SK-N-SH (cell line): ENCODE data around the gene HK3. TPM values are rescaled to one million over a fixed set of nuclear protein-coding genes. Genes with fewer than 3 reads are reported as not detected.

Experiments
- CTCF ChIA-PET: fragments of 300-600, 350-600 bp; formaldehyde crosslinking; extraction: SDS; loops from one replicate; lab custom pipeline; 2021; lab: Yijun Ruan, JAX
- POLR2A ChIA-PET: fragments of 350-600 bp; sonication (Branson Sonifier 250); formaldehyde crosslinking; extraction: SDS; loops from one replicate; lab custom pipeline; 2020; ENCODE audit warnings: antibody characterized with exemption, inconsistent platforms; lab: Yijun Ruan, JAX
- DNase-seq: peaks from one replicate; pipeline ENCODE4 v3.0.0; 2012
- H2AFZ ChIP-seq: fragments of 200-600 bp; sonication (generic); 2 replicates; pipeline ENCODE4 v1.8.1; 2016; ENCODE audit warnings: antibody characterized with exemption, mild to moderate bottlenecking, low read depth
- H3F3A ChIP-seq: fragments of 200-600 bp; sonication (generic); replicated peaks from 2 replicates; pipeline ENCODE3; 2016; ENCODE audit warnings: antibody characterized with exemption, mild to moderate bottlenecking; ENCODE audit not compliant: insufficient read depth
- H3K27ac ChIP-seq, 2 experiments: fragments of 200-500 bp in 1 of 2; fragments of 200-600 bp in 1 of 2; sonication (Bioruptor generic) in 1 of 2; sonication (generic), shearing (Covaris generic) in 1 of 2; 2 replicates each; pipeline versions ENCODE4 v1.5.1 to v1.6.1; 2014 to 2016; ENCODE audit warnings: low read depth in 2 of 2, inconsistent platforms in 1 of 2, low read length in 1 of 2, mild to moderate bottlenecking in 1 of 2, mixed read lengths in 1 of 2
- H3K27me3 ChIP-seq: fragments of 200-600 bp; sonication (generic), shearing (Covaris generic); 2 replicates; pipeline ENCODE4 v1.6.1; 2016; ENCODE audit warnings: mixed run types; ENCODE audit not compliant: insufficient read depth
- H3K36me3 ChIP-seq, 2 experiments: fragments of 200-500 bp in 1 of 2; fragments of 200-600 bp in 1 of 2; sonication (Bioruptor generic) in 1 of 2; sonication (generic) in 1 of 2; replicated peaks in 1 of 2; 2 replicates each; pipeline versions ENCODE3 to v1.5.1; 2014 to 2016; ENCODE audit warnings: low read length in 1 of 2, mild to moderate bottlenecking in 1 of 2; ENCODE audit not compliant: insufficient read depth in 2 of 2, control insufficient read depth in 1 of 2
- H3K4me1 ChIP-seq, 2 experiments: fragments of 200-500 bp in 1 of 2; fragments of 200-600 bp in 1 of 2; sonication (Bioruptor generic) in 1 of 2; sonication (generic), shearing (Covaris generic) in 1 of 2; 2 replicates each; pipeline versions ENCODE4 v1.5.1 to v1.6.1; 2014 to 2016; ENCODE audit warnings: low read depth in 1 of 2, low read length in 1 of 2, mixed run types in 1 of 2; ENCODE audit not compliant: insufficient read depth in 2 of 2, control insufficient read depth in 1 of 2
- H3K4me2 ChIP-seq: fragments of 200-600 bp; sonication (generic), shearing (Covaris generic); 2 replicates; pipeline ENCODE4 v1.6.1; 2017; ENCODE audit warnings: mixed run types
- H3K4me3 ChIP-seq, 2 experiments: fragments of 200-500 bp in 1 of 2; fragments of 200-600 bp in 1 of 2; sonication (Bioruptor generic) in 1 of 2; sonication (generic), shearing (Covaris generic) in 1 of 2; 2 replicates each; pipeline versions ENCODE4 v1.5.1 to v1.8.1; 2014 to 2016; ENCODE audit warnings: low read depth in 2 of 2, inconsistent platforms in 1 of 2, low read length in 1 of 2, mild to moderate bottlenecking in 1 of 2, mixed read lengths in 1 of 2, moderate library complexity in 1 of 2
- H3K79me2 ChIP-seq: fragments of 200-600 bp; sonication (generic); 2 replicates; pipeline ENCODE4 v1.8.1; 2017; ENCODE audit warnings: mild to moderate bottlenecking; ENCODE audit not compliant: insufficient read depth
- H3K9ac ChIP-seq: fragments of 200-600 bp; sonication (generic); 2 replicates; pipeline ENCODE4 v1.6.1; 2017; ENCODE audit warnings: mixed run types
- H3K9me2 ChIP-seq: fragments of 200-600 bp; sonication (generic); 2 replicates; pipeline ENCODE4 v1.6.1; 2017; ENCODE audit warnings: mixed run types
- H3K9me3 ChIP-seq: fragments of 200-600 bp; sonication (generic); 2 replicates; pipeline ENCODE4 v1.6.1; 2017; ENCODE audit warnings: mixed run types, mild to moderate bottlenecking, moderate library complexity
- H4K20me1 ChIP-seq: fragments of 200-600 bp; sonication (generic); 2 replicates; pipeline ENCODE4 v1.6.1; 2017; ENCODE audit warnings: mild to moderate bottlenecking, mixed run types; ENCODE audit not compliant: insufficient read depth
- CTCF ChIP-seq: fragments of 200-600 bp; sonication (generic); IDR thresholded peaks from 2 replicates; pipeline ENCODE4 v1.6.1; 2017; ENCODE audit warnings: antibody characterized with exemption, mild to moderate bottlenecking, moderate library complexity
- EP300 ChIP-seq, 2 experiments: IDR thresholded peaks; 2 replicates each; pipeline versions ENCODE4 v1.4.0 to v1.6.1; 2012; ENCODE audit warnings: borderline replicate concordance in 1 of 2, low read depth in 1 of 2, low read length in 1 of 2
- FOXJ3 ChIP-seq: sonication (generic); formaldehyde crosslinking; IDR thresholded peaks from 2 replicates; pipeline ENCODE4 v1.5.1; 2020; ENCODE audit warnings: mild to moderate bottlenecking, missing genetic modification reagents
- IRF3 ChIP-seq: fragments of 150-350 bp; IDR thresholded peaks from 2 replicates; pipeline ENCODE4 v1.6.1; 2016; ENCODE audit warnings: mild to moderate bottlenecking, low read depth, low read length
- MEF2A ChIP-seq: IDR thresholded peaks from 2 replicates; pipeline ENCODE4 v1.4.0; 2012; ENCODE audit warnings: low read depth, borderline replicate concordance
- RAD21 ChIP-seq: IDR thresholded peaks from 2 replicates; pipeline ENCODE4 v1.6.1; 2012; ENCODE audit warnings: mild to moderate bottlenecking, low read length
- TEAD4 ChIP-seq: IDR thresholded peaks from 2 replicates; pipeline ENCODE4 v1.4.0; 2012; ENCODE audit warnings: mild to moderate bottlenecking, borderline replicate concordance; ENCODE audit not compliant: insufficient read depth
- YY1 ChIP-seq: IDR thresholded peaks from 2 replicates; pipeline ENCODE4 v1.4.0; 2012; ENCODE audit warnings: low read depth, mild to moderate bottlenecking
- WGBS: methylation state at CpG from one replicate; pipeline ENCODE4 v1.1.6; 2017; ENCODE audit warnings: low lambda C conversion rate; 5-methylcytosine and 5-hydroxymethylcytosine counted together
- polyA plus RNA-seq, 3 experiments: library from polyadenylated mRNA; depleted of rRNA; stranded (reverse); fragments of >200 nt; gene quantifications; 2 replicates each; pipeline ENCODE4 v1.2.3, GENCODE V29; 2012
- TF ChIP-seq, protein P1 (sequence below): IDR thresholded peaks from 2 replicates; pipeline ENCODE4 v1.4.0; 2012; ENCODE audit warnings: low read depth, borderline replicate concordance

The HK3 gene
- polyA plus RNA-seq, 1 of the 3 experiments (the other 2 are of a cell fraction) = 0.02 TPM

DNA sequence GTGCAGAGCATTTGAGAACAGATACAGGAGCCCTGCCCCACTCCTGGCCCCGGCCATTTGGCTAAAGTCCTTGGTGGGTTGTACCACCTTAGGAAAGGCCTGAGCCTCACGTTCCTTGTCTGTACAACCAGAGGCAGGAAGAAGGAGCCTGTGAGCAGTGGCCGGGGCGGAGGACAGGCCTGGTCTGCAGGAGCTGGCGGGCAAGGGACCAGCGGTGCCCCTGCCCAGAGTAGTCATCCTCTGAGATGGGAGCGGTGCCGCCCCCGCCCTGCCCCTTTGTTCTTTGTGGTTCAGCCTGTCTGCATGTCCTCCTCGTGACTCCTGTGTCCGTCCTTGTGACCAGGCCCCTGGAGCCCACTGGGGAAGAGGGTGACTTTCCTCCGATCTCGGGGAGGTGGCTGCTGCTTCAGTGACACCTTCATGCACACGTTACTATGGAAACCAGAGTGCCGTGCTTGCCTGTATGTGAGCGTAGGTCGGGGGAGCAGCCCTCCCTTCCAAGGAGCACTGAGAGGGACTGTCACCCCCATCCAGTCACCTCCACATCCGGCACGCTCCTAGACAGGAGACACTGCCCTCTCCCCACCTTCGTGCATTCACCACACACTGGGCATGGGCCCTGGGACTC, 45.9 kb downstream of the HK3 start:
- no peaks in the 10 kb centered on the region for H3K9me3 ChIP-seq
- no peak overlapping the region for H3K27ac ChIP-seq
- H3K4me1 ChIP-seq = peaks cover 0 to 16% of the 10 kb centered on the region in 2 experiments; a peak in 1 of 4 replicates
- CTCF ChIA-PET = interaction anchor here (1.4 to 2.2 kb wide), 3 partner anchors 40 to 195 kb away, joined by 3 to 9 read pairs (median 5); no protein-coding TSS in a partner anchor
- DNase-seq = no peak
- no peaks in the 10 kb centered on the region for H4K20me1 ChIP-seq
- no peaks in the 10 kb centered on the region for H3F3A ChIP-seq
- TF ChIP-seq YY1 = no peak
- TF ChIP-seq, protein P1, sequence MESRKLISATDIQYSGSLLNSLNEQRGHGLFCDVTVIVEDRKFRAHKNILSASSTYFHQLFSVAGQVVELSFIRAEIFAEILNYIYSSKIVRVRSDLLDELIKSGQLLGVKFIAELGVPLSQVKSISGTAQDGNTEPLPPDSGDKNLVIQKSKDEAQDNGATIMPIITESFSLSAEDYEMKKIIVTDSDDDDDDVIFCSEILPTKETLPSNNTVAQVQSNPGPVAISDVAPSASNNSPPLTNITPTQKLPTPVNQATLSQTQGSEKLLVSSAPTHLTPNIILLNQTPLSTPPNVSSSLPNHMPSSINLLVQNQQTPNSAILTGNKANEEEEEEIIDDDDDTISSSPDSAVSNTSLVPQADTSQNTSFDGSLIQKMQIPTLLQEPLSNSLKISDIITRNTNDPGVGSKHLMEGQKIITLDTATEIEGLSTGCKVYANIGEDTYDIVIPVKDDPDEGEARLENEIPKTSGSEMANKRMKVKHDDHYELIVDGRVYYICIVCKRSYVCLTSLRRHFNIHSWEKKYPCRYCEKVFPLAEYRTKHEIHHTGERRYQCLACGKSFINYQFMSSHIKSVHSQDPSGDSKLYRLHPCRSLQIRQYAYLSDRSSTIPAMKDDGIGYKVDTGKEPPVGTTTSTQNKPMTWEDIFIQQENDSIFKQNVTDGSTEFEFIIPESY = no peak
- TF ChIP-seq, all 33 proteins: peak for 0
- Histone ChIP-seq H3K9me2 (no peaks in the 10 kb centered on the region), H3K36me3 (no peaks in the 10 kb centered on the region), H3K4me3 (no peak overlapping the region), H3K9ac (no peak overlapping the region), H3K4me2 (no peak overlapping the region), H3K79me2 (no peaks in the 10 kb centered on the region), H2AFZ (no peak overlapping the region), H3K27me3 (no peaks in the 10 kb centered on the region)
- POLR2A ChIA-PET = no interaction called here
- WGBS = 66% methylated on average over 11 of the region's 20 CpGs

DNA sequence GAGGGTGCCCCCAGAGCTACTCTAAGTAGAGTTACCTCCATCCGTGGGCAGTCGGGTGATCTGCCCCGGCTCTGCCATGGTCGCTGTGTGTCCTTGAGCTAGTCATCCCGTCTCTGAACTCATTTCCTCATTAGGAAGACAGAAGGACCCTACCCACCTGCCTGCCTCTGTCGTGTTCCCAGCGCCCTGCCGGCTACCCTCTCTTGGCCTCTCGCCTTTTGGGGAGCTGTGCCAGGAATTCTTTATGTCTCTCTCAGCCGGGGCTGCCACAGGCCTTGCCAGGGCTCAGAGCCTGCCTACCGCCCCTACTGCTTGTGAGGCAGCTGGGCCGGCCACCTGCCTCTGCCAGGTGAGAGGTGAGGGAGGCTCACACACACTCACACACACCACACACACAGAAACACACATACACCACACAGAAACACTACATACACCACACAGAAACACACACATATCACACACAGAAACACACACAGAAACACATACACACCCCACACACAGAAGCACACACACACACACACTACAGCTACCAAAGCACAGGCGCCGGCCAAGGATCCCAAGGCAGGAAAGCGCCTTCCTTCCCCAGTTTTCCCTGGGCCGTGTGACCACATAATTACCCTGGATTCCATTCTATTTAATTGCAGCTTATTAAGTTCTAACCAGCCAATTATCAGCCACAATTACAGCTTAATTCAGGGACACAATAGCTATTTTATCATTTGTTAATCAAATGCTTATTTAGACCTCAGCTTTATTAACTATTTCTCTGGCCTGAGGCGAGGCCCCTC, 47.1 kb downstream of the HK3 start:
- Histone ChIP-seq H3K36me3 (no peaks in the 10 kb centered on the region), H3K9me2 (no peaks in the 10 kb centered on the region), H2AFZ (no peak overlapping the region), H3K27me3 (no peaks in the 10 kb centered on the region), H3K4me2 (no peak overlapping the region), H3K27ac (no peak overlapping the region), H3K4me3 (no peak overlapping the region), H3K9ac (no peak overlapping the region), H3K9me3 (no peaks in the 10 kb centered on the region), H3K4me1 (peaks cover 0 to 18% of the 10 kb centered on the region in 2 experiments; a peak in 1 of 4 replicates), H3K79me2 (no peaks in the 10 kb centered on the region), H3F3A (no peaks in the 10 kb centered on the region), H4K20me1 (no peaks in the 10 kb centered on the region)
- CTCF ChIA-PET = interaction anchor here (0.7 to 2.2 kb wide), 8 partner anchors 9 to 194 kb away, joined by 3 to 9 read pairs (median 4); no protein-coding TSS in a partner anchor
- TF ChIP-seq FOXJ3 (no peak), EP300 (IDR thresholded peaks at IDR 0.05; ENCODE audit: borderline replicate concordance in 1 of 2, low read depth in 1 of 2, low read length in 1 of 2) (no peak), IRF3 (no peak), MEF2A (no peak), RAD21 (no peak), TEAD4 (no peak), CTCF (no peak)
- WGBS = 63% methylated on average over 9 of the region's 17 CpGs
- DNase-seq = no peak
- POLR2A ChIA-PET = interaction anchor here (1.5 kb wide), 1 partner anchor 12 kb away, joined by 4 read pairs; no protein-coding TSS in a partner anchor
